Panc1 (cell line): ENCODE results near the gene TMEM266. TPM values are rescaled to one million over a fixed set of nuclear protein-coding genes. Genes with fewer than 3 reads are reported as not detected.
A peak's percentile ranks its signal among the peaks of the same experiment; 100 is the strongest.

Source experiments
- ATAC-seq: fragments of 200-7000 bp; cut with Tn5 transposase; 2 replicates; pipeline ENCODE4 v1.9.1; 2020; ENCODE audit warnings: mild to moderate bottlenecking, moderate library complexity
- BruUV-seq: library from RNA; stranded (reverse); fragments of 400-500 nt; replicated peaks from 2 replicates; lab custom pipeline; 2021; lab: Mats Ljungman, UMichigan
- CTCF ChIA-PET: fragments of 300-600 bp; sonication (Branson Sonifier 250); formaldehyde crosslinking; loops from one replicate; lab custom pipeline; 2022; ENCODE audit warnings: antibody characterized with exemption; lab: Charles Lee
- POLR2A ChIA-PET: fragments of 300-600 bp; sonication (Branson Sonifier 250); formaldehyde crosslinking; loops from one replicate; lab custom pipeline; 2022; ENCODE audit warnings: antibody characterized with exemption; lab: Charles Lee
- DNase-seq: peaks from one replicate; pipeline ENCODE4 v3.0.0-alpha.2; 2010; ENCODE audit warnings: low read depth, low spot score
- H3K27ac ChIP-seq: 2 replicates; pipeline ENCODE4 v1.5.1; 2011; ENCODE audit warnings: mild to moderate bottlenecking, low read length, inconsistent platforms
- H3K27me3 ChIP-seq: fragments of 200-500 bp; sonication (Bioruptor generic); 2 replicates; pipeline ENCODE4 v1.6.0; 2014; ENCODE audit warnings: low read length, inconsistent platforms; ENCODE audit not compliant: control insufficient read depth, insufficient read depth
- H3K36me3 ChIP-seq: fragments of 200-500 bp; sonication (Bioruptor generic); 2 replicates; pipeline ENCODE4 v1.5.1; 2014; ENCODE audit warnings: inconsistent platforms, mild to moderate bottlenecking, low read length, moderate library complexity; ENCODE audit not compliant: control insufficient read depth, insufficient read depth
- H3K4me1 ChIP-seq: 2 replicates; pipeline ENCODE4 v1.5.1; 2011; ENCODE audit warnings: inconsistent platforms, mild to moderate bottlenecking, low read length, moderate library complexity; ENCODE audit not compliant: control insufficient read depth, insufficient read depth
- H3K4me3 ChIP-seq, 2 experiments: 2 replicates each; pipeline ENCODE4 v1.5.1; 2011 to 2012; ENCODE audit warnings: low read depth in 2 of 2, low read length in 2 of 2, mild to moderate bottlenecking in 2 of 2, inconsistent platforms in 1 of 2, moderate library complexity in 1 of 2
- H3K9me3 ChIP-seq: fragments of 200-500 bp; sonication (Bioruptor generic); 2 replicates; pipeline ENCODE4 v1.5.1; 2014; ENCODE audit warnings: low read depth, mild to moderate bottlenecking, inconsistent platforms, low read length, moderate library complexity; ENCODE audit not compliant: control insufficient read depth, insufficient read depth
- POLR2AphosphoS5 ChIP-seq: IDR thresholded peaks from 2 replicates; pipeline ENCODE4 v1.6.1; 2012; ENCODE audit warnings: mild to moderate bottlenecking, low read depth, low read length, moderate library complexity
- SIN3A ChIP-seq: IDR thresholded peaks from 2 replicates; pipeline ENCODE4 v1.6.1; 2012; ENCODE audit warnings: low read depth, mild to moderate bottlenecking, low read length, moderate library complexity, borderline replicate concordance; ENCODE audit not compliant: insufficient read depth
- TCF7L2 ChIP-seq: IDR thresholded peaks from 2 replicates; pipeline ENCODE4 v1.6.1; 2011; ENCODE audit warnings: mild to moderate bottlenecking, low read depth, low read length, inconsistent platforms
- in situ Hi-C: cut with HindIII; loops from 2 replicates; pipeline ENCODE4 v1.10.0; 2016; ENCODE audit warnings: low sequenced_read_pairs, low pct_unique_long_range_greater_than_20kb
- intact Hi-C: fragments of 100-400 bp; cut with micrococcal nuclease; formaldehyde crosslinking; loops from one replicate; pipeline ENCODE4 v1.10.0; 2022; ENCODE audit not compliant: unreplicated experiment
- total RNA-seq: library from RNA; stranded (reverse); gene quantifications from one replicate; pipeline ENCODE4 v1.2.1, GENCODE V29; 2021; ENCODE audit not compliant: unreplicated experiment
- TF ChIP-seq, protein P1 (sequence below), 2 experiments: IDR thresholded peaks; 2 replicates each; pipeline ENCODE4 v1.6.1; 2011 to 2012; ENCODE audit warnings: low read depth in 2 of 2, control low read depth in 1 of 2, low read length in 1 of 2, mild to moderate bottlenecking in 1 of 2, moderate library complexity in 1 of 2; ENCODE audit not compliant: insufficient read depth in 1 of 2
- TF ChIP-seq, protein P2 (sequence below): fragments of 450-650 bp; IDR thresholded peaks from 2 replicates; pipeline ENCODE4 v1.5.1; 2017; ENCODE audit warnings: mild to moderate bottlenecking

The TMEM266 gene
- total RNA-seq, 1 experiment from 2014 or later = 0.21 TPM

DNA sequence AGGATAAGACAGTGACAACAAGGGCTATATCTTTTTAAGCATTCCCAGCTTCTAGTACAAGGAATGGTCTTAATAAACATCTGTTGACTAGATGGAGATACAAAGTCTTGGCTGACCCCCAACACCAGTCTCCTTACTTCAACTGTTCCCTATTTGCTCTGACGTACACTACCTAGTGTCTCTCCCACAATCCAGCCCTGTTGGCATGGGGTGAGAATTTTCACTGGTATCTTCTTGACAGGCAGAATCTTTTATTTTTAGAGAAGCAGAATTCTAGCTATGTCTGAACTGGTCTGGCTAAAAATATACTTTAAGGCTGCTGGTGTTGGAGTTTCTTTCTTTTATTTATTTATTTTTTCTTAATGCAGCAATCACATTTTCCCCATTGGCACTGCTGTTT is 169.5 kb downstream of the TMEM266 start:
- H3K9me3 ChIP-seq = no peaks in the 10 kb centered on the region
- ChIA-PET CTCF (no interaction called here), POLR2A (no interaction called here)
- no peak overlapping the region for H3K4me3 ChIP-seq
- H3K36me3 ChIP-seq = peaks cover 6% of the 10 kb centered on the region; the same call in 1 of the 2 replicates
- no peak for ATAC-seq
- TF ChIP-seq, protein P1, sequence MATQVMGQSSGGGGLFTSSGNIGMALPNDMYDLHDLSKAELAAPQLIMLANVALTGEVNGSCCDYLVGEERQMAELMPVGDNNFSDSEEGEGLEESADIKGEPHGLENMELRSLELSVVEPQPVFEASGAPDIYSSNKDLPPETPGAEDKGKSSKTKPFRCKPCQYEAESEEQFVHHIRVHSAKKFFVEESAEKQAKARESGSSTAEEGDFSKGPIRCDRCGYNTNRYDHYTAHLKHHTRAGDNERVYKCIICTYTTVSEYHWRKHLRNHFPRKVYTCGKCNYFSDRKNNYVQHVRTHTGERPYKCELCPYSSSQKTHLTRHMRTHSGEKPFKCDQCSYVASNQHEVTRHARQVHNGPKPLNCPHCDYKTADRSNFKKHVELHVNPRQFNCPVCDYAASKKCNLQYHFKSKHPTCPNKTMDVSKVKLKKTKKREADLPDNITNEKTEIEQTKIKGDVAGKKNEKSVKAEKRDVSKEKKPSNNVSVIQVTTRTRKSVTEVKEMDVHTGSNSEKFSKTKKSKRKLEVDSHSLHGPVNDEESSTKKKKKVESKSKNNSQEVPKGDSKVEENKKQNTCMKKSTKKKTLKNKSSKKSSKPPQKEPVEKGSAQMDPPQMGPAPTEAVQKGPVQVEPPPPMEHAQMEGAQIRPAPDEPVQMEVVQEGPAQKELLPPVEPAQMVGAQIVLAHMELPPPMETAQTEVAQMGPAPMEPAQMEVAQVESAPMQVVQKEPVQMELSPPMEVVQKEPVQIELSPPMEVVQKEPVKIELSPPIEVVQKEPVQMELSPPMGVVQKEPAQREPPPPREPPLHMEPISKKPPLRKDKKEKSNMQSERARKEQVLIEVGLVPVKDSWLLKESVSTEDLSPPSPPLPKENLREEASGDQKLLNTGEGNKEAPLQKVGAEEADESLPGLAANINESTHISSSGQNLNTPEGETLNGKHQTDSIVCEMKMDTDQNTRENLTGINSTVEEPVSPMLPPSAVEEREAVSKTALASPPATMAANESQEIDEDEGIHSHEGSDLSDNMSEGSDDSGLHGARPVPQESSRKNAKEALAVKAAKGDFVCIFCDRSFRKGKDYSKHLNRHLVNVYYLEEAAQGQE (IDR thresholded peaks at IDR 0.05; ENCODE audit: insufficient read depth in 1 of 2, low read depth in 2 of 2, low read length in 1 of 2) = no peak
- no peak for TF ChIP-seq SIN3A
- TF ChIP-seq, protein P2, sequence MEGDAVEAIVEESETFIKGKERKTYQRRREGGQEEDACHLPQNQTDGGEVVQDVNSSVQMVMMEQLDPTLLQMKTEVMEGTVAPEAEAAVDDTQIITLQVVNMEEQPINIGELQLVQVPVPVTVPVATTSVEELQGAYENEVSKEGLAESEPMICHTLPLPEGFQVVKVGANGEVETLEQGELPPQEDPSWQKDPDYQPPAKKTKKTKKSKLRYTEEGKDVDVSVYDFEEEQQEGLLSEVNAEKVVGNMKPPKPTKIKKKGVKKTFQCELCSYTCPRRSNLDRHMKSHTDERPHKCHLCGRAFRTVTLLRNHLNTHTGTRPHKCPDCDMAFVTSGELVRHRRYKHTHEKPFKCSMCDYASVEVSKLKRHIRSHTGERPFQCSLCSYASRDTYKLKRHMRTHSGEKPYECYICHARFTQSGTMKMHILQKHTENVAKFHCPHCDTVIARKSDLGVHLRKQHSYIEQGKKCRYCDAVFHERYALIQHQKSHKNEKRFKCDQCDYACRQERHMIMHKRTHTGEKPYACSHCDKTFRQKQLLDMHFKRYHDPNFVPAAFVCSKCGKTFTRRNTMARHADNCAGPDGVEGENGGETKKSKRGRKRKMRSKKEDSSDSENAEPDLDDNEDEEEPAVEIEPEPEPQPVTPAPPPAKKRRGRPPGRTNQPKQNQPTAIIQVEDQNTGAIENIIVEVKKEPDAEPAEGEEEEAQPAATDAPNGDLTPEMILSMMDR = no peak
- H3K27ac ChIP-seq = no peak overlapping the region
- H3K4me1 ChIP-seq = no peaks in the 10 kb centered on the region
- TSS peak; percentile 64 for BruUV-seq
- H3K27me3 ChIP-seq = no peaks in the 10 kb centered on the region
- intact Hi-C loops = no loop called here
- in situ Hi-C loops = no loop called here
- DNase-seq = no peak

DNA sequence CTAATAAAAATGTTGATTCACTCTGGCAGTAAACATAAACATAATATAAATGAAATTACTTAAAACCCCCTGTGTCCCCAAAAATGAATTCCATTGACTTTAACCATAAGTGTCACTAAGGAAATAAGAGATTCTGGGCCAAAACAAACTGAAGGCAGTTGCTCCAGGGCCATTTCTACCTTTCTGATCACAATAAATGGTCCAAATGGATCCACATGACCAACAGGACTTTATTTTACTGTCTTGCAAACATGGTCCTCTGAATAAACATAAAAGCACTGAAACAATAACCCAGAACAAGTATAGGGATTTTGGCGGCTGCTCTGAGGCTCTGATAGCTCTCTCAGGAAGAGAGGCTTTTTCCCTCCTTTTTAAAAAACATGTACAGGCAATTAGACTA is 174.1 kb downstream of the TMEM266 start:
- in situ Hi-C loops (no loop called here), intact Hi-C loops (loop anchor here (10.0 kb wide), 1 partner anchor 631 kb away; no protein-coding TSS in a partner anchor)
- H3K9me3 ChIP-seq = no peaks in the 10 kb centered on the region
- ChIA-PET POLR2A (interaction anchor here (0.6 kb wide), 1 partner anchor 391 kb away, joined by 3 read pairs; no protein-coding TSS in a partner anchor), CTCF (interaction anchor here (0.6 kb wide), 1 partner anchor 558 kb away, joined by 4 read pairs; no protein-coding TSS in a partner anchor)
- DNase-seq (no peak), ATAC-seq (no peak)
- H3K27ac ChIP-seq = no peak overlapping the region
- H3K27me3 ChIP-seq = no peaks in the 10 kb centered on the region
- no peak overlapping the region for H3K4me3 ChIP-seq
- no TSS peak for BruUV-seq
- H3K4me1 ChIP-seq = no peaks in the 10 kb centered on the region
- TF ChIP-seq TCF7L2 (no peak), SIN3A (no peak), POLR2AphosphoS5 (no peak)
- TF ChIP-seq, protein P2 = no peak
- TF ChIP-seq, protein P1 (IDR thresholded peaks at IDR 0.05; ENCODE audit: insufficient read depth in 1 of 2, low read depth in 2 of 2, low read length in 1 of 2) = no peak
- peaks cover 6% of the 10 kb centered on the region; the same call in 1 of the 2 replicates for H3K36me3 ChIP-seq
